ENCODE results near the gene PARD3B. TPM values are rescaled to one million over a fixed set of nuclear protein-coding genes. Genes with fewer than 3 reads are reported as not detected.

The PARD3B gene
- total RNA-seq, 4 donors from 2014 or later: 6.5 to 17.3 (median 12.7) TPM

- no peak for TF ChIP-seq POLR2A (IDR thresholded peaks at IDR 0.05)
- no peak for TF ChIP-seq CTCF (IDR thresholded peaks at IDR 0.05)
- DNase-seq (ENCODE audit: low spot score in 2 of 2): no peak
- 83 to 84% methylated on average over 2 of the region's 2 CpGs for WGBS, 2 donors
- intact Hi-C loops (cut with DNase I; ENCODE audit: low total_unique reads): no loop called here
- no peak overlapping the region for H3K4me3 ChIP-seq (ENCODE audit: low read depth, poor library complexity, severe bottlenecking)
Measured at GRCh38 chr2:204680576-204680975, 135.3 kb downstream of the PARD3B start.

GRCh38 chr2:204681412-204681811 lies 136.1 kb downstream of the PARD3B start:
- intact Hi-C loops (cut with DNase I; ENCODE audit: low total_unique reads): no loop called here
- no peak overlapping the region for H3K4me3 ChIP-seq (ENCODE audit: low read depth, poor library complexity, severe bottlenecking)
- no peak for DNase-seq (ENCODE audit: low spot score in 2 of 2)
- TF ChIP-seq POLR2A (IDR thresholded peaks at IDR 0.05) (no peak), CTCF (IDR thresholded peaks at IDR 0.05) (no peak)
- 16 to 32% methylated on average over 2 of the region's 2 CpGs for WGBS, 2 donors

- intact Hi-C loops (cut with DNase I; ENCODE audit: low total_unique reads): no loop called here
- no peak overlapping the region for H3K4me3 ChIP-seq (ENCODE audit: low read depth, poor library complexity, severe bottlenecking)
- TF ChIP-seq CTCF (IDR thresholded peaks at IDR 0.05): no peak
- TF ChIP-seq POLR2A (IDR thresholded peaks at IDR 0.05): no peak
- whole genome bisulfite sequencing, 2 donors: 94 to 100% methylated on average over 1 of the region's 1 CpG
- DNase-seq (ENCODE audit: low spot score in 2 of 2): no peak
Measured at GRCh38 chr2:204683384-204683783, 138.1 kb downstream of the PARD3B start.

GRCh38 chr2:204686406-204686805 lies 141.1 kb downstream of the PARD3B start:
- 34 to 38% methylated on average over 3 of the region's 3 CpGs for WGBS, 2 donors
- no peak overlapping the region for H3K4me3 ChIP-seq (ENCODE audit: low read depth, poor library complexity, severe bottlenecking)
- no peak for DNase-seq (ENCODE audit: low spot score in 2 of 2)
- intact Hi-C loops (cut with DNase I; ENCODE audit: low total_unique reads): no loop called here
- TF ChIP-seq POLR2A (IDR thresholded peaks at IDR 0.05): no peak
- TF ChIP-seq CTCF (IDR thresholded peaks at IDR 0.05): no peak

- H3K4me3 ChIP-seq (ENCODE audit: low read depth, poor library complexity, severe bottlenecking): no peak overlapping the region
- WGBS, 2 donors: 85 to 88% methylated on average over 2 of the region's 2 CpGs
- TF ChIP-seq POLR2A (IDR thresholded peaks at IDR 0.05): no peak
- TF ChIP-seq CTCF (IDR thresholded peaks at IDR 0.05): no peak
- intact Hi-C loops (cut with DNase I; ENCODE audit: low total_unique reads): no loop called here
- DNase-seq (ENCODE audit: low spot score in 2 of 2): no peak
Measured at GRCh38 chr2:204687776-204688175, 142.5 kb downstream of the PARD3B start.

GRCh38 chr2:204691911-204692510 lies 146.7 kb downstream of the PARD3B start:
- DNase-seq (ENCODE audit: low spot score in 2 of 2): peak in 1 of 2 donors; percentile 53
- TF ChIP-seq POLR2A (IDR thresholded peaks at IDR 0.05) (no peak), CTCF (IDR thresholded peaks at IDR 0.05) (peak in 1 of 3 donors; percentile 12)
- intact Hi-C loops (cut with DNase I; ENCODE audit: low total_unique reads): loop anchor here (10.0 kb wide), 1 partner anchor 367 kb away; no protein-coding TSS in a partner anchor
- 45 to 60% methylated on average over 2 of the region's 2 CpGs for WGBS, 2 donors
- no peak overlapping the region for H3K4me3 ChIP-seq (ENCODE audit: low read depth, poor library complexity, severe bottlenecking)

Data from lower leg skin (tissue), 4 donors.